K562 (cell line): ENCODE data around the gene COX15.

Experiments used
- BHLHE40 ChIP-seq: IDR thresholded peaks from 2 replicates; pipeline ENCODE4 v1.6.1; 2011; ENCODE audit warnings: low read length, improper control_type of control experiment
- ZNF384 ChIP-seq: IDR thresholded peaks from 2 replicates; pipeline ENCODE4 v1.6.1; 2012; ENCODE audit warnings: low read depth, low read length, improper control_type of control experiment

GRCh38 chr10:99740933-99741559 lies 9.1 kb upstream of the COX15 start:
- TF ChIP-seq ZNF384 (no peak), BHLHE40 (no peak)
